Activated CD4-positive, alpha-beta T cell treated with anti-CD3 and anti-CD28 coated beads, Interleukin-2, amount 10 ng/mL, durations not matched to agents 24 days and 14 days (primary cell): ENCODE measurements around the gene ASL. TPM values are rescaled to one million over a fixed set of nuclear protein-coding genes. Genes with fewer than 3 reads are reported as not detected.
A peak's percentile ranks its signal among the peaks of the same experiment; 100 is the strongest.
"Not testable (repeated sequence)": the region's sequence is repeated elsewhere in the genome, so short reads cannot be mapped to it uniquely, and the experiment has no call there.

Experiments used
- DNase-seq: peaks from one replicate; pipeline ENCODE4 v3.0.0; 2022
- H3K27ac Mint-ChIP-seq: one replicate; pipeline ENCODE4 v1.8.0; 2022; ENCODE audit warnings: mild to moderate bottlenecking, mixed read lengths
- H3K27me3 Mint-ChIP-seq: one replicate; pipeline ENCODE4 v1.8.0; 2022; ENCODE audit warnings: mixed read lengths
- H3K36me3 Mint-ChIP-seq: one replicate; pipeline ENCODE4 v1.8.0; 2022; ENCODE audit warnings: low read depth, mild to moderate bottlenecking, mixed read lengths
- H3K4me1 Mint-ChIP-seq: one replicate; pipeline ENCODE4 v1.8.0; 2021; ENCODE audit warnings: mixed read lengths
- H3K4me3 Mint-ChIP-seq: one replicate; pipeline ENCODE4 v1.8.0; 2022; ENCODE audit warnings: mild to moderate bottlenecking, moderate library complexity, mixed read lengths
- H3K9me3 Mint-ChIP-seq: one replicate; pipeline ENCODE4 v1.8.0; 2021; ENCODE audit warnings: mixed read lengths
- intact Hi-C: fragments of 100-400 bp; cut with micrococcal nuclease; formaldehyde crosslinking; loops from one replicate; pipeline ENCODE4 v1.15.1; 2023
- total RNA-seq: library from RNA; stranded (reverse); gene quantifications from 2 replicates; pipeline ENCODE4 v1.2.3, GENCODE V29; 2022

ASL gene
- total RNA-seq, 1 donor from 2014 or later = 37.8 TPM

DNA sequence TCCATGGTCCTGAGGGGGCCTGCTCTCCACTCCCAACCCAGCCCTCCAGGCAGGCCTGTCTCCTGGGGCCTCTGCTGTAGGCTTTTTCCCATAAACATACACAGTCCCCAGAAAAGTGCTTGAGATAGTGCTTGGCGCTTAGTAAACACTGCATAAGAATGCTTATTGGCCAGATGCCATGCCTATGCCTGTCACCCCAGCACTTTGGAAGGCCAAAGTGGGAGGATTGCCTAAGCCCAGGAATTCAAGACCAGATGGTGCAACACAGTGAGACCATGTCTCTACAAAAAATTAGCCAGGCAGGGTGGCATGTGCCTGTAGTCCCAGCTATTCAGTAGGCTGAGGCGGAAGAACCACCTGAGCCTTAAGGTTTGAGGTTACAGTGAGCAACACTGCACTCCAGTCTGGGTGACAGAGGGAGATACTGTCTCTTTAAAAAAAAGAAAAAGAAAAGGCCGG is 24.6 kb upstream of the ASL start:
- H3K27ac Mint-ChIP-seq = no peak overlapping the region
- H3K4me1 Mint-ChIP-seq = peaks cover 2% of the 10 kb centered on the region
- no peaks in the 10 kb centered on the region for H3K27me3 Mint-ChIP-seq
- no peak for DNase-seq
- intact Hi-C loops = no loop called here
- H3K36me3 Mint-ChIP-seq = no peaks in the 10 kb centered on the region
- H3K4me3 Mint-ChIP-seq = no peak overlapping the region
- no peaks in the 10 kb centered on the region for H3K9me3 Mint-ChIP-seq

- intact Hi-C loops = no loop called here
- H3K27me3 Mint-ChIP-seq = no peaks in the 10 kb centered on the region
These were observed 23.2 kb upstream of the ASL start for GRCh38 chr7:66052447-66052846.

DNA sequence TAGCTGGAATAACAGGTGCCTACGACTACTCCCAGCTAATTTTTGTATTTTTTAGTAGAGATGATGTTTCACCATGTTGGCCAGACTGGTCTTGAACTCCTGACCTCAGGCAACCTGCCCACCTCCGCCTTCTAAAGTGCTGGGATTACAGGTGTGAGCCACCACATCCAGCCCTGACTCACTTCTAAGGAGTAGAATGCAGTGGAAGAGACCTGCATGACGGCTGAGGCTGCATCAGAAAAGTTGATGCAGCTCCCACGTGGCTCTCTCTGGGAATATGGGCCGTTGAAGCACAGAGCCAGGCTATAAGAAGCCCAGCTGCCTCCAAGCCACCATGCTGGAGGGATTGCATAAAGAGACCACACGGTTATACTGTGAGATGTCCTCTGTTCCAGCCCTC is 21.6 kb upstream of the ASL start:
- H3K4me3 Mint-ChIP-seq = no peak overlapping the region
- H3K9me3 Mint-ChIP-seq = no peaks in the 10 kb centered on the region
- H3K27me3 Mint-ChIP-seq = no peaks in the 10 kb centered on the region
- no peak for DNase-seq
- H3K36me3 Mint-ChIP-seq = no peaks in the 10 kb centered on the region
- intact Hi-C loops = no loop called here
- peaks cover 2% of the 10 kb centered on the region for H3K4me1 Mint-ChIP-seq
- H3K27ac Mint-ChIP-seq = no peak overlapping the region

More at GRCh38 chr7:66052447-66052846, 23.2 kb upstream of the ASL start:
- H3K36me3 Mint-ChIP-seq = no peaks in the 10 kb centered on the region
- H3K9me3 Mint-ChIP-seq = no peaks in the 10 kb centered on the region
- peaks cover 2% of the 10 kb centered on the region for H3K4me1 Mint-ChIP-seq
- no peak overlapping the region for H3K27ac Mint-ChIP-seq
- no peak overlapping the region for H3K4me3 Mint-ChIP-seq
- no peak for DNase-seq

DNA sequence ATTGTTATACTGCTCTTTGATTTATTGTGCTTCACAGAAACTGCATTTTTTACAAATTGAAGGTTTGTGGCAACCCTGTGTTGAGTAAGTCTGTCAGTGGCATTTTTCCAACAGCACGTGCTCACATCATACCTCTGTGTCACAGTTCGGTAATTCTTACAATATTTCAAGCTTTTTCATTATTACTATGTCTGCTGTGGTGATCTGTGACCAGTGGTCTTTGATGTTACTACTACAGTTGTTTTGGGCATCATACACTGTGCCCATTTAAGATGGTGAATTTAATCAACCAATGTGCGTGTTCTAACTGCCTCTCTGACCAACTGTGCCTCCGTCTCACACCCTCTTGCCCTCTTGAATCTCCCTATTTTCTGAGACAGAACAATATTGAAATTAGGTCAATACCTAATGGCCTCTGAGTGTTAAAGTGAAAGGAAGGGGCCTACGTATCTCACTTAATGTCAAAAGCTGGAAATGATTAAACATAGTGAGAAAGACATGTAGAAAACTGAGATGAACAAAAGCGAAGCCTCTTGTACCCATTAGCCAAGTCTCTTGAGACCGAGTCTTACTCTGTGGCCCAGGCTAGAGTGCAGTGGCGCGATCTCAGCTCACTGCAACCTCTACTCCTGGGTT is 20.2 kb upstream of the ASL start:
- Mint-ChIP-seq H3K4me1 (peaks cover 2% of the 10 kb centered on the region), H3K9me3 (no peaks in the 10 kb centered on the region), H3K36me3 (no peaks in the 10 kb centered on the region), H3K4me3 (no peak overlapping the region), H3K27me3 (no peaks in the 10 kb centered on the region), H3K27ac (no peak overlapping the region)
- intact Hi-C loops = no loop called here
- no peak for DNase-seq

DNA sequence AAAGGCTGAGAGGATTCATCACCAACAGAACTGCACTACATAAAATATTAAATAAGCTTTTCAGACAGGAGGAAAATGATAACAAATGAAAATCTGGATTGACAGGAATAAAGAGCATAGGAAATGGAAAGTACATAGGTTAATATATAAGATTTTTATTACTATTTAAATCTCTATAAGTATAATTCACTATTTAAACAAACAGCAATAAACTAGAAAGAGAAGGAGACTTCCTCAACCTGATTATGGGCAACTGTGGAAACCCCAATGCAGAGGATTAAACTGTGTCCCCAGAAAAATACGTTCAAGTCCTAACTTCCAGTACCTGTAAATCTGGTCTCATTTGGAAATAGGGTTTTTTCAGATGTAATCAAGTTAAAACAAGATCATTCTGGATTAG is 14.8 kb upstream of the ASL start:
- H3K4me1 Mint-ChIP-seq = no peaks in the 10 kb centered on the region
- no peak overlapping the region for H3K4me3 Mint-ChIP-seq
- intact Hi-C loops = no loop called here
- DNase-seq = no peak
- no peaks in the 10 kb centered on the region for H3K9me3 Mint-ChIP-seq
- no peaks in the 10 kb centered on the region for H3K36me3 Mint-ChIP-seq
- no peak overlapping the region for H3K27ac Mint-ChIP-seq
- H3K27me3 Mint-ChIP-seq = no peaks in the 10 kb centered on the region

- Mint-ChIP-seq H3K36me3 (no peaks in the 10 kb centered on the region), H3K27ac (no peak overlapping the region), H3K4me3 (no peak overlapping the region), H3K27me3 (peaks cover 5% of the 10 kb centered on the region), H3K4me1 (peaks cover 3% of the 10 kb centered on the region), H3K9me3 (no peaks in the 10 kb centered on the region)
- intact Hi-C loops = no loop called here
- no peak for DNase-seq
These were observed 5.9 kb upstream of the ASL start for GRCh38 chr7:66069732-66070131.

DNA sequence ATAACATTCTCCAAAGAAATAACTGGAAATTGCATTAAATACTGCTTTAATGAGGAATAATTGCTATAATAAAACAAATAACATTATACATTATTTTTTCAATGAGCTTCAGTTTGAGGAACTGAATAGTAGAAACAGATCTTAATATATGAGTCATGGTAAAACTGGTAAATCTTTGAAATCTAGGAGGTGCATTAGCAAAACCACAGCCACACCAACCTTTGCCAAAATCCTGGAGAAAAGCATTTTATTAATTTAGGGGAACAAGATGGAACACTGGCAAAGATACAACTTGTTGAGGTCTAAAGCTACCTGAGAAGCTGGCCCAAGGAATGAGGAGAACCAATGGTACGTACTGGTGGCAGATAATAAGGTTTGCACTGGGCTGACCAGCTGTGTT is 5.4 kb upstream of the ASL start:
- Mint-ChIP-seq H3K9me3 (no peaks in the 10 kb centered on the region), H3K27me3 (peaks cover 5% of the 10 kb centered on the region), H3K36me3 (no peaks in the 10 kb centered on the region), H3K4me3 (no peak overlapping the region), H3K4me1 (peaks cover 4% of the 10 kb centered on the region), H3K27ac (no peak overlapping the region)
- DNase-seq = no peak
- intact Hi-C loops = no loop called here

DNA sequence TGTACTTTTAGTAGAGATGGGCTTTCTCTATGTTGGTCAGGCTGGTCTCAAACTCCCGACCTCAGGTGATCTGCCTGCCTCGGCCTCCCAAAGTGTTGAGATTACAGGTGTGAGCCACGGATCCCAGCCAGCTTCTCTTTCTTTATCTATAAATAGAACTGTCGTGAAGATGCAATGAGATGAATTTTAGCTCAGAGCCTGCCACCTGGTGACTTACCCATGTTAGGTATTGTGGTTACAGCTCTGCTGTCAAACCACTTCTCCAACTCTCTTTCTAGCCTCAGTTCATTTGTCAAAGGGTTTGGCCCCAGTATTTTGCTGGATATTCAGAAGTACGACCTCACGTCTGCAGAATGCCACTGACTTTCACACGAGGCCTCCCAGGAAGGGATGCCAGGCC is 3.4 kb upstream of the ASL start:
- H3K27ac Mint-ChIP-seq, H3K9me3 Mint-ChIP-seq, intact Hi-C loops, H3K36me3 Mint-ChIP-seq, H3K4me3 Mint-ChIP-seq, DNase-seq, H3K27me3 Mint-ChIP-seq: not testable (repeated sequence)
- H3K4me1 Mint-ChIP-seq = peaks cover 15% of the 10 kb centered on the region

DNA sequence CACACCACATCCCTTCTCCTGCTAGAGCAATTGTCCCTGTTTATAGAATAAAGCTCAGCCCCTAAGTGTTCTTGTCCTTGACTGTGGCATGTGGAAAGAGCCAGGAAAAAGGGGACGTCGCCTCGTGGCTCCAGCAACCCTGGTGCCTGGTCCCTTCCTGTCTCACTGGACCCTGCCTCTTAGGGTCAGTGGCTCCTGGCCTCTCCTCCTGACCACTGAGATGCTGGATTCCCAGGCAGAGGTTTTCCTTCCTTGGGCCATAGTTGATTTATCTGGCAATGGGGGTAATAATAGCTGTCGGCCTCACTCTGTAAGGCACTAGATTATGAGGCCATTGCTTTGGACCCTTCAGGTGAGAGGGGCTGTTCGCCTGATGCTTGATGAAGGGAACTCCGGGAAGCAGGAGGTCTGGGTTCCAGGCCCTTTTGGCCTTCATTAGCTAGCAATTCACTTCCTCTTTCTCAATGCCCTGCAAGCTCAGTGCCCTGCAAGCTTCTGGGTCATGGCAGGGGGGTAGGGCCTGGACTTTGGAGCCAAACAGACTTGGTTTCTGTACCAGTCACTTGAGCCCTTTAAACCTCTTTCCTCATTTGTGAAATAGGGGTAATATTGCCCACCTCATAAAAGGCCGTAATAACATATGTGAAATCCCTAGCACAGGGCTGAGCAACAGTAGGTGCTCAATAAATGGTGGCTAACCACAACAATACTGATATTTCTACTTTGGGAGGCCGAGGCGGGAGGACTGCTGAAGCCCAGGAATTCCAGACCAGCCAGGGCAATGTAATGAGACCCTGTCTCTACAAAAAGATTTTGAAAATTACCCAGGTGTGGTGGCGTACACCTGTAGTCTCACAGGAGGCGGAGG is 1.1 kb downstream of the ASL start:
- intact Hi-C loops = loop anchor here (2.0 kb wide), 2 partner anchors 38 to 204 kb away; partner anchors contain the start of genes CRCP and VKORC1L1
- Mint-ChIP-seq H3K4me3 (peak overlapping the region; percentile 89), H3K4me1 (peaks cover 18% of the 10 kb centered on the region), H3K36me3 (peaks cover 2% of the 10 kb centered on the region), H3K9me3 (no peaks in the 10 kb centered on the region), H3K27me3 (peaks cover 2% of the 10 kb centered on the region), H3K27ac (peak overlapping the region; percentile 64)
- peak; percentile 58 for DNase-seq

DNA sequence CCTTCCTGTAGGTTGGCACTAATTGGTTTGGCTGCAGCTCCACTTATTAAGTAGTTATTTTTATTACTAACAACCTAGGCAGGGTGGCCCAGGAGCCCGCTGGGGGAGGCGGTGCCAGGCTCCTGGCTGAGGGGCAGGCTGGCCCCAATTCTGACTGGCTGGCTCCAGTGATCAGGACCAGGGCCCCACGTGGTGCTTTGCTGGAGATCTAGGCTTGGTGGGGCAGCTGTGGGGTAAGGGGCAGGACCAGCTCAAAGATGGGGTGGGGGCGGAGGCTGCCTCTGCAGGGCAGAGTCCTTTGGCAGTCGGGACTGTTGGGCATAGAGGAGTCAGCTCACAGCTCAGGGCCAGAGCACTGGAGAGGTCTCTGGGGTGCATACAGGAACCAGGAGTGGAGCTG is 2.4 kb downstream of the ASL start:
- Mint-ChIP-seq H3K4me3 (no peak overlapping the region), H3K9me3 (no peaks in the 10 kb centered on the region), H3K4me1 (peaks cover 16% of the 10 kb centered on the region), H3K27me3 (peaks cover 2% of the 10 kb centered on the region), H3K27ac (no peak overlapping the region), H3K36me3 (peaks cover 4% of the 10 kb centered on the region)
- intact Hi-C loops = no loop called here
- no peak for DNase-seq

- intact Hi-C loops = no loop called here
- DNase-seq = no peak
- no peak overlapping the region for H3K27ac Mint-ChIP-seq
- H3K4me1 Mint-ChIP-seq = peaks cover 5% of the 10 kb centered on the region
- peaks cover 11% of the 10 kb centered on the region for H3K36me3 Mint-ChIP-seq
- H3K4me3 Mint-ChIP-seq = no peak overlapping the region
- no peaks in the 10 kb centered on the region for H3K9me3 Mint-ChIP-seq
- H3K27me3 Mint-ChIP-seq = no peaks in the 10 kb centered on the region
These were observed 6.5 kb downstream of the ASL start for GRCh38 chr7:66082083-66082482.

DNA sequence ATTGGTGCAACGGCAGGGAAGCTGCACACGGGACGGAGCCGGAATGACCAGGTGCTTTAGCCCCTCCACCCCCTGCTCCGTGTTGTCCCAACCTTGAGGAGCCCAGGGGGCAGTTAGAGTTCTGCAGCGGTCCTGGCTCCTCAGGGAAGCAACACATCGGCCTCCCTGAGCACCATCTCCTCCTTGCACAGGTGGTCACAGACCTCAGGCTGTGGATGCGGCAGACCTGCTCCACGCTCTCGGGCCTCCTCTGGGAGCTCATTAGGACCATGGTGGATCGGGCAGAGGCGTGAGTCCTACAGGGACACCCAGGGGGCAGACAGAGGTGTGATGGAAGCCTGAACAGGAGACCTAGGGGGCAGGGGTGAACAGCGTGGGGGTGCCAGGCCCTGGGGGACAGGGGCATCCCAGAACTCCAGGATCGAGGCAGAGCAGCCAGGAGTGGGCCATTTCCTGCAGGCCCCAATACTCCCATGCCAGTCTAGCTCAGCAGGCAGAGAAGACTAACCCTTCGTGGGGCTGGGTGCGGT is 7.3 kb downstream of the ASL start:
- H3K4me1 Mint-ChIP-seq = no peaks in the 10 kb centered on the region
- no peaks in the 10 kb centered on the region for H3K9me3 Mint-ChIP-seq
- DNase-seq = no peak
- intact Hi-C loops = no loop called here
- H3K4me3 Mint-ChIP-seq = no peak overlapping the region
- no peaks in the 10 kb centered on the region for H3K27me3 Mint-ChIP-seq
- no peak overlapping the region for H3K27ac Mint-ChIP-seq
- peaks cover 11% of the 10 kb centered on the region for H3K36me3 Mint-ChIP-seq

DNA sequence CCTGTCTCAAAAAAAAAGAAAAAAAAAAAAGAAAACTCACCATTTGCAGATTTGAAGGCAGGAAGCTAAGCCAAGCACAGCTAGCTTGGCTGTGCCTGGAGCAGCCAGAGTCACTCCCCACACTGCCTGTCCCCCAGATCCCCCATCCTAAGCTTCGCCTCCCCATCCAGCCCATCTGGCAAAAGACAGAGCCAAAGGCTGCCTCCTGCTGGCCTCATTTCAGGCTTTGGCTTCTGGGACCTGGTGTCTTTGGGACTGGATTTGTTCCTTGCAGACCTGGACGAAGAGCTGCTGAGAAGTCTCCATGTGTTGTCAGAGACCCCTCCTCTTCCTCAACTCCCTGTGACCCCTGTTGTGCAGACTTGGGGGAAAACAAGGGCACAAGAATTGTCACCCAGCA is 8.1 kb downstream of the ASL start:
- no peaks in the 10 kb centered on the region for H3K27me3 Mint-ChIP-seq
- no peak overlapping the region for H3K4me3 Mint-ChIP-seq
- H3K9me3 Mint-ChIP-seq = no peaks in the 10 kb centered on the region
- no peak for DNase-seq
- no peaks in the 10 kb centered on the region for H3K4me1 Mint-ChIP-seq
- no peak overlapping the region for H3K27ac Mint-ChIP-seq
- H3K36me3 Mint-ChIP-seq = peaks cover 10% of the 10 kb centered on the region
- intact Hi-C loops = no loop called here
